WI38 (cell line): ENCODE data around the gene LAMC1.

Source experiments
- H3K4me3 ChIP-seq: 2 replicates; pipeline ENCODE4 v1.5.1; 2011; ENCODE audit warnings: low read depth, mild to moderate bottlenecking, control low read depth, low read length
- CTCF ChIP-seq: IDR thresholded peaks from 2 replicates; pipeline ENCODE4 v1.5.1; 2012; ENCODE audit warnings: low read depth, mild to moderate bottlenecking, control low read depth, low read length

The LAMC1 gene

GRCh38 chr1:183191833-183192232, 168.6 kb downstream of the LAMC1 start:
- H3K4me3 ChIP-seq = no peak overlapping the region
- no peak for TF ChIP-seq CTCF

GRCh38 chr1:183193963-183194525, 170.8 kb downstream of the LAMC1 start:
- no peak for TF ChIP-seq CTCF
- H3K4me3 ChIP-seq = no peak overlapping the region

- TF ChIP-seq CTCF = no peak
- no peak overlapping the region for H3K4me3 ChIP-seq
These were observed 171.4 kb downstream of the LAMC1 start for GRCh38 chr1:183194527-183195141.

- H3K4me3 ChIP-seq = no peak overlapping the region
- no peak for TF ChIP-seq CTCF
These were observed 171.9 kb downstream of the LAMC1 start for GRCh38 chr1:183195142-183195574.
